Endodermal cell (in vitro differentiated cells): Measurements from ENCODE around the gene KRT5. TPM values are rescaled to one million over a fixed set of nuclear protein-coding genes. Genes with fewer than 3 reads are reported as not detected.

Source experiments
- DNase-seq: peaks from one replicate; pipeline ENCODE4 v3.0.0-alpha.2; 2017
- H3K27ac ChIP-seq: 2 replicates; pipeline ENCODE4 v1.5.1; 2013; ENCODE audit warnings: mild to moderate bottlenecking, low read depth, low read length, moderate library complexity
- H3K27me3 ChIP-seq: 2 replicates; pipeline ENCODE4 v1.6.1; 2013; ENCODE audit warnings: mild to moderate bottlenecking, low read length, moderate library complexity; ENCODE audit not compliant: insufficient read depth, control insufficient read depth, poor library complexity, severe bottlenecking
- H3K36me3 ChIP-seq: 2 replicates; pipeline ENCODE4 v1.7.0; 2013; ENCODE audit warnings: mild to moderate bottlenecking, low read length, moderate library complexity; ENCODE audit not compliant: control insufficient read depth, insufficient read depth
- H3K4me1 ChIP-seq: one replicate; pipeline ENCODE4 v1.7.0; 2013; ENCODE audit warnings: low read length; ENCODE audit not compliant: control insufficient read depth, insufficient read depth
- H3K4me3 ChIP-seq: 2 replicates; pipeline ENCODE4 v1.5.1; 2013; ENCODE audit warnings: mild to moderate bottlenecking, low read length, moderate library complexity
- H3K9ac ChIP-seq: 2 replicates; pipeline ENCODE4 v1.6.1; 2013; ENCODE audit warnings: mild to moderate bottlenecking, low read length, moderate library complexity; ENCODE audit not compliant: poor library complexity, severe bottlenecking; ENCODE audit errors: extremely low read depth
- H3K9me3 ChIP-seq: 2 replicates; pipeline ENCODE4 v1.6.1; 2013; ENCODE audit warnings: mild to moderate bottlenecking, low read length, moderate library complexity; ENCODE audit not compliant: control insufficient read depth
- H3K27ac Mint-ChIP-seq: 2 replicates; pipeline ENCODE4 v1.8.0; 2020; ENCODE audit warnings: mixed read lengths
- H3K27me3 Mint-ChIP-seq: 2 replicates; pipeline ENCODE4 v1.8.0; 2021; ENCODE audit warnings: mild to moderate bottlenecking, mixed read lengths; ENCODE audit not compliant: insufficient read depth
- H3K36me3 Mint-ChIP-seq: 2 replicates; pipeline ENCODE4 v1.8.0; 2020; ENCODE audit warnings: low read depth, mixed read lengths
- H3K4me1 Mint-ChIP-seq: 2 replicates; pipeline ENCODE4 v1.8.0; 2020; ENCODE audit warnings: mixed read lengths
- H3K4me3 Mint-ChIP-seq: 2 replicates; pipeline ENCODE4 v1.8.0; 2020; ENCODE audit warnings: mild to moderate bottlenecking, moderate library complexity, mixed read lengths
- H3K9me3 Mint-ChIP-seq: 2 replicates; pipeline ENCODE4 v1.8.0; 2020; ENCODE audit warnings: mild to moderate bottlenecking, mixed read lengths
- WGBS, 2 experiments: methylation state at CpG; one replicate each; pipeline versions ENCODE4 v1.1.5 to v1.1.7; 2013; ENCODE audit warnings: missing lambda C conversion rate in 2 of 2, mixed read lengths in 1 of 2; ENCODE audit not compliant: insufficient coverage in 1 of 2, insufficient read length in 1 of 2; 5-methylcytosine and 5-hydroxymethylcytosine counted together
- total RNA-seq, 2 donors: library from RNA; stranded (reverse); fragmentation: NEBNext Ultra II Directional in 1 of 2; extraction: Animal tissue kit (Norgen Biotek cat#: 25700) in 1 of 2; gene quantifications; 2 replicates in 1 of 2; 3 replicates in 1 of 2; pipeline ENCODE4 v1.2.1, GENCODE V29; 2021
- TF ChIP-seq, protein P1 (sequence below): fragments of 200-600 bp; sonication (generic); conservative IDR thresholded peaks from 2 replicates; pipeline ENCODE4 v1.5.0; 2021; ENCODE audit warnings: antibody characterized with exemption, mild to moderate bottlenecking

KRT5 gene
- total RNA-seq, 2 donors from 2014 or later: not detected

DNA sequence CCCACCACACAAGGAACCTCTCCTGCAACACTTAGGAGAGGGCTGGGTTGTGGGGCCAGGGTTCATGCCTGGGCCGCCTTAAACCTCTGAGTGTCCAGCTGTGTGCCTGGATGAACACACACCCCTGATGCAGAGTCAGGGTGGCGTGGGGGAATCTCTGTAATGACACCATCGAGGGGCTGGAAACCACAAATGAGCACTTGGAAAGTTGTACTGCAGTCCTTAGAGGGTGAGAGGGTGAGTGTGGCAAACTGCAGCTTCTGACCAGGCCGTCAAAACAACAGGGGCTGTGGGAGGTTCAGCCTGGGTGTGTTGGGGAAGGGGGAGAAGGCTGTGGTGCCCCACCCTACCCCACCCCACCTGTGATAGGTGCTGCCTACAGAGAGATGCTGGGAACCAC, 12.4 kb upstream of the KRT5 start:
- Mint-ChIP-seq H3K27me3 (peaks cover 3% of the 10 kb centered on the region), H3K4me3 (no peak overlapping the region), H3K4me1 (no peaks in the 10 kb centered on the region), H3K27ac (no peak overlapping the region), H3K36me3 (no peaks in the 10 kb centered on the region), H3K9me3 (no peaks in the 10 kb centered on the region)
- no peaks in the 10 kb centered on the region for H3K9me3 ChIP-seq
- no peaks in the 10 kb centered on the region for H3K27me3 ChIP-seq
- H3K27ac ChIP-seq: no peak overlapping the region
- no peak overlapping the region for H3K4me3 ChIP-seq
- no peaks in the 10 kb centered on the region for H3K36me3 ChIP-seq
- no peaks in the 10 kb centered on the region for H3K4me1 ChIP-seq
- TF ChIP-seq, protein P1, sequence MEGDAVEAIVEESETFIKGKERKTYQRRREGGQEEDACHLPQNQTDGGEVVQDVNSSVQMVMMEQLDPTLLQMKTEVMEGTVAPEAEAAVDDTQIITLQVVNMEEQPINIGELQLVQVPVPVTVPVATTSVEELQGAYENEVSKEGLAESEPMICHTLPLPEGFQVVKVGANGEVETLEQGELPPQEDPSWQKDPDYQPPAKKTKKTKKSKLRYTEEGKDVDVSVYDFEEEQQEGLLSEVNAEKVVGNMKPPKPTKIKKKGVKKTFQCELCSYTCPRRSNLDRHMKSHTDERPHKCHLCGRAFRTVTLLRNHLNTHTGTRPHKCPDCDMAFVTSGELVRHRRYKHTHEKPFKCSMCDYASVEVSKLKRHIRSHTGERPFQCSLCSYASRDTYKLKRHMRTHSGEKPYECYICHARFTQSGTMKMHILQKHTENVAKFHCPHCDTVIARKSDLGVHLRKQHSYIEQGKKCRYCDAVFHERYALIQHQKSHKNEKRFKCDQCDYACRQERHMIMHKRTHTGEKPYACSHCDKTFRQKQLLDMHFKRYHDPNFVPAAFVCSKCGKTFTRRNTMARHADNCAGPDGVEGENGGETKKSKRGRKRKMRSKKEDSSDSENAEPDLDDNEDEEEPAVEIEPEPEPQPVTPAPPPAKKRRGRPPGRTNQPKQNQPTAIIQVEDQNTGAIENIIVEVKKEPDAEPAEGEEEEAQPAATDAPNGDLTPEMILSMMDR: no peak
- no peak overlapping the region for H3K9ac ChIP-seq
- WGBS, 2 experiments: 62 to 64% methylated on average over 3 to 4 of the region's 4 CpGs
- DNase-seq: no peak

DNA sequence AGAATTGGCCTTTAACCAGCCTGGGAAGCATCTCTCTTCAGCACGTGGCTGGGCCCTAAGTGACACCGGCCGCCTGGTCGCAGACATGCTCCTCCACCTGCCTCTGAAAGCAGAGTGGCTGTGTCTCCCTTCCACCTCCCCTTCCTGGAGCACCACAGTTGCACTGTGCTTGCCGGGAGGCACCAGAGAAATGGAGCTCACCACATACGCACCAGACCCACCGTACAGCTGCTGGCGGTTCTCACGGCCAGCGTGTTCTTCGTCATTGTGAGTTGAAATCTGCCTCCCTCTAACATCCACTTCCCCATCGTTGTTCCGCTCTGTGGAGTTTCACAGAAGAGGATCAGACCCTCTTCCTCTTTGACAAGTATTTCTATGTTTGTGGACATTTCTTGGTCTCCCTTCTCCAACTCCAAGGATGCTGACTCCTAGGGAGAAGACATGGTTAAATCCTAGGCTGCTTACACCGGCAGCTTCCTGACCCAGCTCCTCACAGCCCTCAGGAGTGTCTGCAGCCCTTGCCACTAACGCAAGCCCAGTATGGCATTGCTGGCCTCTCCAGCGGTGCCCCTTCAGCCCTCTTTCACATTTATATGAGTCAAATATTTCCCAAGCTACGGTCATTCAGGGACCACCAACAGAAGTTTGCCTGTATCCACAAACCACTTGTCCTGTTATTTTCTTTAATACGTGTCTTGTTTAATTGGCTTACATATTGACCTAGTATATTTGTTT, 11.5 kb upstream of the KRT5 start:
- H3K9me3 ChIP-seq: no peaks in the 10 kb centered on the region
- Mint-ChIP-seq H3K27ac (no peak overlapping the region), H3K36me3 (no peaks in the 10 kb centered on the region), H3K9me3 (no peaks in the 10 kb centered on the region), H3K4me3 (no peak overlapping the region), H3K27me3 (peaks cover 2% of the 10 kb centered on the region), H3K4me1 (no peaks in the 10 kb centered on the region)
- no peaks in the 10 kb centered on the region for H3K36me3 ChIP-seq
- H3K4me3 ChIP-seq: no peak overlapping the region
- DNase-seq: no peak
- 68 to 80% methylated on average over 11 to 17 of the region's 18 CpGs for WGBS, 2 experiments
- TF ChIP-seq, protein P1: no peak
- H3K27me3 ChIP-seq: no peaks in the 10 kb centered on the region
- H3K9ac ChIP-seq: no peak overlapping the region
- no peaks in the 10 kb centered on the region for H3K4me1 ChIP-seq
- no peak overlapping the region for H3K27ac ChIP-seq

DNA sequence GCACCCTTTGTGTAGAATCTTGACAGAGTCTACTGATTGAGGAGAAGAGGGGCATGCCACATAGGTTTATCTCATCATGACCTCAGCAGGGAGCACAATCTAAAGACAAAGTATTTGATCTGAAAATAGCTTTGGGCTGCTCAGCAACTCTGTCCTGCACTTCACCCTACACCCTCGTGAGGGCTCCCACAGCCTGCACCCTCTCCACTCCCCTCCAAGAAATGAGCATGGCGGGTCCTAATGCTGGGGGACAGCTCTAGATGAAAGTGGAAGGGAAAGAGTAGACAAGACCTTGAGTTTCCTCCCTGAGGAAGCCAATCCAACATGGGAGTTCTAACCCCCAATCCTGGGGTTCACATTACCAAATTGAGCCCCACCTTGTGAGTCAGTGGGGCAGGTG, 10.7 kb upstream of the KRT5 start:
- Histone ChIP-seq H3K4me1 (no peaks in the 10 kb centered on the region), H3K36me3 (no peaks in the 10 kb centered on the region), H3K9ac (no peak overlapping the region), H3K27me3 (no peaks in the 10 kb centered on the region), H3K4me3 (no peak overlapping the region), H3K9me3 (no peaks in the 10 kb centered on the region), H3K27ac (no peak overlapping the region)
- TF ChIP-seq, protein P1: no peak
- 85% methylated on average over 2 of the region's 2 CpGs; no CpG with 5 or more reads in 1 of the 2 experiments for WGBS, 2 experiments
- Mint-ChIP-seq H3K36me3 (no peaks in the 10 kb centered on the region), H3K9me3 (no peaks in the 10 kb centered on the region), H3K4me3 (no peak overlapping the region), H3K4me1 (no peaks in the 10 kb centered on the region), H3K27me3 (peaks cover 2% of the 10 kb centered on the region), H3K27ac (no peak overlapping the region)
- DNase-seq: no peak
